Parathyroid adenoma (tissue), 2 donors: ENCODE data around the gene DCAF6.

ENCODE experiments used
- H2AFZ ChIP-seq: fragments of 300-600 bp; sonication (generic); one replicate; pipeline ENCODE4 v1.7.0; 2017; ENCODE audit warnings: antibody characterized with exemption, mild to moderate bottlenecking
- H3K27ac ChIP-seq: fragments of 300-600 bp; sonication (generic); one replicate; pipeline ENCODE4 v1.7.0; 2017
- H3K27me3 ChIP-seq: fragments of 300-600 bp; sonication (generic); one replicate; pipeline ENCODE4 v1.7.0; 2017; ENCODE audit warnings: low read length; ENCODE audit not compliant: control insufficient read depth, insufficient read depth
- H3K36me3 ChIP-seq: fragments of 300-600 bp; sonication (generic); one replicate; pipeline ENCODE4 v1.7.0; 2017; ENCODE audit warnings: low read length; ENCODE audit not compliant: control insufficient read depth, insufficient read depth
- H3K4me1 ChIP-seq: fragments of 300-600 bp; sonication (generic); one replicate; pipeline ENCODE4 v1.7.0; 2017; ENCODE audit warnings: control low read depth
- H3K4me2 ChIP-seq: fragments of 300-600 bp; sonication (generic); one replicate; pipeline ENCODE4 v1.7.0; 2017; ENCODE audit warnings: low read length
- H3K4me3 ChIP-seq: fragments of 300-600 bp; sonication (generic); one replicate; pipeline ENCODE4 v1.7.0; 2017; ENCODE audit warnings: low read depth, low read length
- H3K79me2 ChIP-seq: fragments of 300-600 bp; sonication (generic); one replicate; pipeline ENCODE4 v1.7.0; 2017; ENCODE audit warnings: control low read depth
- H3K9ac ChIP-seq: fragments of 300-600 bp; sonication (generic); one replicate; pipeline ENCODE4 v1.7.0; 2017; ENCODE audit warnings: mild to moderate bottlenecking
- H3K9me3 ChIP-seq: fragments of 300-600 bp; sonication (generic); one replicate; pipeline ENCODE4 v1.7.0; 2017; ENCODE audit warnings: low read length; ENCODE audit not compliant: control insufficient read depth
- TF ChIP-seq, protein P1 (sequence below): fragments of 300-600 bp; sonication (generic); IDR thresholded peaks from one replicate; pipeline ENCODE4 v1.7.0; 2017; ENCODE audit warnings: antibody characterized with exemption, mild to moderate bottlenecking
- donor health status: primary hyperparathyroidism.

The DCAF6 gene

DNA sequence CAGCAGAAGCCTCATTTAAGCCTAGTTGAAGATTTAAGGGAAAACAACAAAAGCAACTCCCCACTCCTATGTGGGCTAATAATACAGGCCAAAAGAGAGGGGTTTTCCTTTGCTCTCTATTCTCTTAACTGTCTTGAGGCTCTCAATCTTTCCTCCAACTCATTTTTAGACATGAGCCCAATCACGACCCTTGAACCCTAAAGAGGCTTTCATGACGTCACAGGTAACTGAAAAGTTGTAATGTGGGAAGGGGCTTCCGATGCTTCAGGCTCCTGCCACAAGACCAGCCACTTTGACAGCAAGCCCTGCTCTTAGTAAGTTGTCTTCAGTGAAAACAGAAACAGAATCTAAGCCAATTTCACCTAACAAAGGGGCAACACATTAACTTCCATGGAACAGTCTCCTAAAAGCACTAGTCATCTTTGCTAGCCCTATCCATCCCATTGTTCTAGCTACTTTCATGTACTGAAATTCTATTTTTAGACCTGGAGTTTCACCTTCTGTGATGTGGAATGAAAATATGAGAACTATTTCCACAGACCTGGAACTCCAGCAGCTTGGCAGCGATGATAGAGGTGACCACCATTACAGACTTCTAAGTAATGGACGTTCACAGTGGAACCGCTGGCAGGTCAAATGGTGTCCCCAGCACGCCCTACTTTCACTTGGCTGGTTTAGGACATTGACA lies 164.0 kb downstream of the DCAF6 start:
- Histone ChIP-seq H3K79me2 (no peaks in the 10 kb centered on the region), H3K4me1 (peaks cover 3% of the 10 kb centered on the region), H3K4me2 (no peak overlapping the region), H3K27ac (no peak overlapping the region), H3K4me3 (no peak overlapping the region), H3K9me3 (no peaks in the 10 kb centered on the region), H2AFZ (no peak overlapping the region), H3K9ac (no peak overlapping the region), H3K36me3 (no peaks in the 10 kb centered on the region), H3K27me3 (no peaks in the 10 kb centered on the region)
- TF ChIP-seq, protein P1, sequence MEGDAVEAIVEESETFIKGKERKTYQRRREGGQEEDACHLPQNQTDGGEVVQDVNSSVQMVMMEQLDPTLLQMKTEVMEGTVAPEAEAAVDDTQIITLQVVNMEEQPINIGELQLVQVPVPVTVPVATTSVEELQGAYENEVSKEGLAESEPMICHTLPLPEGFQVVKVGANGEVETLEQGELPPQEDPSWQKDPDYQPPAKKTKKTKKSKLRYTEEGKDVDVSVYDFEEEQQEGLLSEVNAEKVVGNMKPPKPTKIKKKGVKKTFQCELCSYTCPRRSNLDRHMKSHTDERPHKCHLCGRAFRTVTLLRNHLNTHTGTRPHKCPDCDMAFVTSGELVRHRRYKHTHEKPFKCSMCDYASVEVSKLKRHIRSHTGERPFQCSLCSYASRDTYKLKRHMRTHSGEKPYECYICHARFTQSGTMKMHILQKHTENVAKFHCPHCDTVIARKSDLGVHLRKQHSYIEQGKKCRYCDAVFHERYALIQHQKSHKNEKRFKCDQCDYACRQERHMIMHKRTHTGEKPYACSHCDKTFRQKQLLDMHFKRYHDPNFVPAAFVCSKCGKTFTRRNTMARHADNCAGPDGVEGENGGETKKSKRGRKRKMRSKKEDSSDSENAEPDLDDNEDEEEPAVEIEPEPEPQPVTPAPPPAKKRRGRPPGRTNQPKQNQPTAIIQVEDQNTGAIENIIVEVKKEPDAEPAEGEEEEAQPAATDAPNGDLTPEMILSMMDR, result no peak

DNA sequence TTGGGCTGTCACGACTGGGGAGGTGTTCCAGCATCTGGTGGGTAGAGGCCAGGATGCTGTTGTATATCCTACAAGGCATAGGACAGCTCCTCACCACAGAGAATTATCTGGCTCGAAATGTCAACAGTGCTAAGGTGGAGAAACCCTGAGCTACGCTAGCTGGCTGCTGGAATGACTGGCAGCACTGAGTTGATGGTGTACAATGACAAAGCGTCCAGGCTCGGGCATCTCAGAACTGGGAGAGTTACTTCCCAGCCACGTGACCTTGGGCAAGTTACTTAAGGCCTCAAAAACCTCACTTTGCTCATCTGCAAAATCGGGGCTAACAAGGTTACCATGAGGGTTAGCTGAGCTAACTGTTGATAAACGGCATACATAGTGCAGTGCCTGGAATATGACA lies 164.9 kb downstream of the DCAF6 start:
- H3K27ac ChIP-seq, result no peak overlapping the region
- no peak overlapping the region for H3K4me3 ChIP-seq
- H3K36me3 ChIP-seq, result no peaks in the 10 kb centered on the region

DNA sequence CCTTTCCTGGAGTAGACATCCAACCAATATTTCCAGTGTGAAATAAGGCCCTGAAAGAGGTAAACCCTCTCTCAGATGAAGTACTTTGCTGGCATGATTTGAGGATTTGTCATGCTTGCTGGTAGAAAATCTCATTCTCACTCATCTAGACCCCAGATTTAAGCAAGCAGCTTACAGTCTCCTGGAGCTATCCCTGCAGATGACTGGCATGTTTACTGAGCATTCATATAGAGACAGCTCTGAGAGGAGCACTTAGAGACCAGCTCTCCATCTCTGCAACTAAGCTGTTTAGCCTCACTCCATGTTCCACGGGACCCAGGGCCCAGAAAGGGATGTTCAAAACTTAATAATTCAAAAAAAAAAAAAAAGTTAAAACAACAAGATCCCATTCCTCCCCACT lies 166.0 kb downstream of the DCAF6 start:
- Histone ChIP-seq H3K9ac (no peak overlapping the region), H2AFZ (no peak overlapping the region), H3K4me2 (no peak overlapping the region), H3K27me3 (no peaks in the 10 kb centered on the region), H3K79me2 (no peaks in the 10 kb centered on the region), H3K4me1 (peaks cover 3% of the 10 kb centered on the region), H3K27ac (no peak overlapping the region), H3K4me3 (no peak overlapping the region), H3K36me3 (no peaks in the 10 kb centered on the region), H3K9me3 (no peaks in the 10 kb centered on the region)
- TF ChIP-seq, protein P1, result no peak

More for the DNA sequence above, 164.9 kb downstream of the DCAF6 start:
- Histone ChIP-seq H3K9ac (no peak overlapping the region), H3K27me3 (no peaks in the 10 kb centered on the region), H3K4me1 (peaks cover 3% of the 10 kb centered on the region), H3K9me3 (no peaks in the 10 kb centered on the region), H2AFZ (no peak overlapping the region), H3K4me2 (no peak overlapping the region), H3K79me2 (no peaks in the 10 kb centered on the region)
- TF ChIP-seq, protein P1, result no peak

DNA sequence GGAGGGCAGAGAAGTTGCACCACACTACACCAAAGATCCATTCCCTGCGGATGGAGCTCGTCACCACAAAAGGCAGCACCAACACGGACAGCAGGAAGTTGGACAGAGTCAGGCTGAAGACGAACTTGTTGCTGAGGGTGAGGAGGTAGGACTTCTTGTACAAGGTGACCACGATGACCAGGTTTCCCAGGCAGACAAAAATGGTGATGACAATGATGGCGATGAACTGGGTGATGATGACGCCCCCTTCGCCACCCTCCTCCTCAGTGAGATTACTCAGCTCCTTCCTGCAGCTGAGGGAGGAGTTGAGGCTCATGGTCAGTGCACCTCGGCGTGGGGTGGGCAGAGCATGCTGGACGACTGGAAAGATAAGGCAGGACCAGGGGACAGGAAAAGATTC lies 168.1 kb downstream of the DCAF6 start:
- Histone ChIP-seq H3K4me2 (no peak overlapping the region), H2AFZ (no peak overlapping the region), H3K27me3 (no peaks in the 10 kb centered on the region), H3K9me3 (no peaks in the 10 kb centered on the region), H3K27ac (no peak overlapping the region), H3K79me2 (no peaks in the 10 kb centered on the region), H3K36me3 (no peaks in the 10 kb centered on the region), H3K4me3 (no peak overlapping the region), H3K9ac (no peak overlapping the region), H3K4me1 (no peaks in the 10 kb centered on the region)
- TF ChIP-seq, protein P1, result no peak

DNA sequence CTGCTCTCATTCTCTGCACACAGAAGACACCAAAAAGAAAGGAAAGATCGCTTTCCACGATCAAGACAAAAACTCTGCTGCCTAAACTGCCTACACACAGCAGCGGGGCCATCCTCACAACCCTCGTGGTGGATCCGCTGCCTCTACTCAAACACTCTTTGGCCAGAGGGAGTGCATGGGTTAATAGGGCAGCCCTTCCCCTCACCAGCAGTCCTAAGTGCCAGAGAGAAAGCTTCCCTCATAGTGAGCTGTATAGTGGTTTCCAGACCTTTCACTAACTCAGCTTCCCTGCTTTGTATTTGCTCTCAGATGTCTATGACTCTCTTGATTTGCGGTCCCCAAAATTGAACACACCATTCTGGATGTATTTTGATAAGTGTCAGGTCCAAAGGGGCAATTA lies 169.4 kb downstream of the DCAF6 start:
- Histone ChIP-seq H3K27ac (no peak overlapping the region), H3K27me3 (no peaks in the 10 kb centered on the region), H3K79me2 (no peaks in the 10 kb centered on the region), H2AFZ (no peak overlapping the region), H3K4me3 (no peak overlapping the region), H3K4me2 (no peak overlapping the region), H3K4me1 (no peaks in the 10 kb centered on the region), H3K36me3 (no peaks in the 10 kb centered on the region), H3K9me3 (no peaks in the 10 kb centered on the region), H3K9ac (no peak overlapping the region)
- TF ChIP-seq, protein P1, result no peak
